PFSK-1 (cell line): ENCODE results near the gene SYNDIG1.

Experiments
- FOXP2 ChIP-seq: optimal IDR thresholded peaks from 2 replicates; pipeline ENCODE3; 2011; ENCODE audit warnings: borderline replicate concordance, control low read depth, inconsistent platforms; ENCODE audit not compliant: insufficient read depth; ENCODE audit errors: extremely low read length, extremely low read depth
- POLR2AphosphoS5 ChIP-seq: IDR thresholded peaks from 2 replicates; pipeline ENCODE4 v1.6.1; 2012; ENCODE audit warnings: low read depth, mild to moderate bottlenecking, control low read depth, low read length, moderate library complexity
- SIN3A ChIP-seq: IDR thresholded peaks from 2 replicates; pipeline ENCODE4 v1.6.1; 2012; ENCODE audit warnings: mild to moderate bottlenecking, low read length, moderate library complexity, borderline replicate concordance; ENCODE audit not compliant: insufficient read depth
- TAF1 ChIP-seq: IDR thresholded peaks from 2 replicates; pipeline ENCODE4 v1.6.1; 2012; ENCODE audit warnings: low read length, control low read depth, borderline replicate concordance; ENCODE audit not compliant: insufficient read depth
- TF ChIP-seq, protein P1 (sequence below), 2 experiments: IDR thresholded peaks; 2 replicates each; pipeline versions ENCODE4 v1.6.1 to v1.8.0; 2011 to 2012; ENCODE audit warnings: low read depth in 2 of 2, low read length in 2 of 2, control low read depth in 1 of 2, inconsistent platforms in 1 of 2, mild to moderate bottlenecking in 1 of 2, moderate library complexity in 1 of 2; ENCODE audit not compliant: insufficient read depth in 1 of 2

The SYNDIG1 gene

DNA sequence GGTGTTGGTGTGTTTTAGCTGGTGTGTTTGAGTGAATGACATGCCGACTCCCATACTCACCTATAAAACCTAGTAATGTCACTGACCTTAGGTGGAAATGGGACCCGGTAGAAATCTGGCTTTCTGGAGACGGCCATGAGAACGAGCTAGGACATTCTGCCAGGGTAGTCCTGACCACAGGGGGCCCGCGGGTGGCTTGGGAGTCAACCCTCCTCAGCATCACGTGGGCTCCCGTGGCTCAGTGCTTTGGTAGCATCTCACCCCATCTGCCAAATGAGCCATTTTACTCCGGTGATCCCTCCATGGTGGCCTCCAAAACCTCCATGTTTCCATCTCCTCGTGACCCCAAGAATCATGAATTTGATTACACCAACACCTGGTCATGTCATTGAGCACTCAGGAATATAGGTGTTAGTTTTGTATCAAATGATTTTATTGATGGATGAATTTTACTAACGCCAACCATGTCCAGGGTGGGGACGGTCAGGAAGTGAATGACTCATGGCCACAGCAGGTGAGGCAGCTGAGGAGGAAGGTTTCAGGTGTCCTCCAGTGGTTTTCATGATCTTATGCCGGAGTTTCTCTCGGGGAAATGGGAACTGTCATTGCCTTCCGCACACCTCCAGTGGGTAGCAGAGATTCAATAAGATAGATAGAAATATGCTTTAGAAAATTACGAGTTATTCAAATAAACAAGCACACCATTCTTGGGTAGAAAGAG, 195.0 kb downstream of the SYNDIG1 start:
- TF ChIP-seq FOXP2 (no peak), POLR2AphosphoS5 (no peak), SIN3A (no peak), TAF1 (no peak)
- TF ChIP-seq, protein P1, sequence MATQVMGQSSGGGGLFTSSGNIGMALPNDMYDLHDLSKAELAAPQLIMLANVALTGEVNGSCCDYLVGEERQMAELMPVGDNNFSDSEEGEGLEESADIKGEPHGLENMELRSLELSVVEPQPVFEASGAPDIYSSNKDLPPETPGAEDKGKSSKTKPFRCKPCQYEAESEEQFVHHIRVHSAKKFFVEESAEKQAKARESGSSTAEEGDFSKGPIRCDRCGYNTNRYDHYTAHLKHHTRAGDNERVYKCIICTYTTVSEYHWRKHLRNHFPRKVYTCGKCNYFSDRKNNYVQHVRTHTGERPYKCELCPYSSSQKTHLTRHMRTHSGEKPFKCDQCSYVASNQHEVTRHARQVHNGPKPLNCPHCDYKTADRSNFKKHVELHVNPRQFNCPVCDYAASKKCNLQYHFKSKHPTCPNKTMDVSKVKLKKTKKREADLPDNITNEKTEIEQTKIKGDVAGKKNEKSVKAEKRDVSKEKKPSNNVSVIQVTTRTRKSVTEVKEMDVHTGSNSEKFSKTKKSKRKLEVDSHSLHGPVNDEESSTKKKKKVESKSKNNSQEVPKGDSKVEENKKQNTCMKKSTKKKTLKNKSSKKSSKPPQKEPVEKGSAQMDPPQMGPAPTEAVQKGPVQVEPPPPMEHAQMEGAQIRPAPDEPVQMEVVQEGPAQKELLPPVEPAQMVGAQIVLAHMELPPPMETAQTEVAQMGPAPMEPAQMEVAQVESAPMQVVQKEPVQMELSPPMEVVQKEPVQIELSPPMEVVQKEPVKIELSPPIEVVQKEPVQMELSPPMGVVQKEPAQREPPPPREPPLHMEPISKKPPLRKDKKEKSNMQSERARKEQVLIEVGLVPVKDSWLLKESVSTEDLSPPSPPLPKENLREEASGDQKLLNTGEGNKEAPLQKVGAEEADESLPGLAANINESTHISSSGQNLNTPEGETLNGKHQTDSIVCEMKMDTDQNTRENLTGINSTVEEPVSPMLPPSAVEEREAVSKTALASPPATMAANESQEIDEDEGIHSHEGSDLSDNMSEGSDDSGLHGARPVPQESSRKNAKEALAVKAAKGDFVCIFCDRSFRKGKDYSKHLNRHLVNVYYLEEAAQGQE (IDR thresholded peaks at IDR 0.05; ENCODE audit: insufficient read depth in 1 of 2, low read depth in 2 of 2, low read length in 2 of 2): no peak

DNA sequence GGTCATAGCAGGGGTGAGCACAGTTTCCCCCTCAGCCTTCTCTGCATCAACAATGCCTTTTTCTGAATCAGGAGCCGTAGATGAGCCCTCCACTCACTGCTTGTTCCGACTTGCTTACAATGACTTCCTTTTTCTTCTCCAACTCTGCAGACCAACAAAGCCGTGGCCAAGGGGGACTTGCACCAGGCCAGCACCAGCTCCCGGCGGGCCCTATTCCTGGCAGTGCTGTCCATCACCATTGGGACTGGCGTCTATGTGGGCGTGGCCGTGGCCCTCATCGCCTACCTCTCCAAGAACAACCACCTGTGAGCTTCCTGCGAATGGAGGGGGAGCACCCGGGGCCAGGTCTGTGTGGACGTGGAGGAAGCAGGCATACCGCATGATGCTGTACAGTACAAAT, 195.8 kb downstream of the SYNDIG1 start:
- TF ChIP-seq POLR2AphosphoS5 (no peak), TAF1 (no peak), FOXP2 (no peak), SIN3A (no peak)
- TF ChIP-seq, protein P1 (IDR thresholded peaks at IDR 0.05; ENCODE audit: insufficient read depth in 1 of 2, low read depth in 2 of 2, low read length in 2 of 2): no peak

DNA sequence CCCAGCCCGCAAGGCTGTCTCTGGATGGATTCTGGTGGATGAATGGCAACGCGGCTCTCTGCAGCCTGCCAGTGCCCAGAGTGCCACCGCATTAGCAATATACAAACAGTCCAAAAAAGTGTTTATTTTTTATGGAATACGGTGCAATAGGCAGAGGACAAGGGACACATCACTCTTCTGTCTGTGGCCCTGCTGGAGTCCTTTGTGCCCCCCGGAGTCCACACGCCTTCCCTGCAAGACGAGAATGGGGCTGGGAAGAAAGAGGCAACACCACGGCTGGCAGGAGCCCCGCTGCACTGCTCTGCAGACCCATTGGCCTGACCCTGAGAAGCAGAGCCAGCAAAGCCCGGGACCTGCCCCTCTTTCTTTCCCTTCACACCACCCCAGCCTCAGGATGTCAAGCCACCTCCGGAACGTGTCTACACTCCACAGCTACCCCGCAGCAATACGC, 196.3 kb downstream of the SYNDIG1 start:
- TF ChIP-seq TAF1 (no peak), POLR2AphosphoS5 (no peak), SIN3A (no peak), FOXP2 (no peak)
- TF ChIP-seq, protein P1 (IDR thresholded peaks at IDR 0.05; ENCODE audit: insufficient read depth in 1 of 2, low read depth in 2 of 2, low read length in 2 of 2): no peak

DNA sequence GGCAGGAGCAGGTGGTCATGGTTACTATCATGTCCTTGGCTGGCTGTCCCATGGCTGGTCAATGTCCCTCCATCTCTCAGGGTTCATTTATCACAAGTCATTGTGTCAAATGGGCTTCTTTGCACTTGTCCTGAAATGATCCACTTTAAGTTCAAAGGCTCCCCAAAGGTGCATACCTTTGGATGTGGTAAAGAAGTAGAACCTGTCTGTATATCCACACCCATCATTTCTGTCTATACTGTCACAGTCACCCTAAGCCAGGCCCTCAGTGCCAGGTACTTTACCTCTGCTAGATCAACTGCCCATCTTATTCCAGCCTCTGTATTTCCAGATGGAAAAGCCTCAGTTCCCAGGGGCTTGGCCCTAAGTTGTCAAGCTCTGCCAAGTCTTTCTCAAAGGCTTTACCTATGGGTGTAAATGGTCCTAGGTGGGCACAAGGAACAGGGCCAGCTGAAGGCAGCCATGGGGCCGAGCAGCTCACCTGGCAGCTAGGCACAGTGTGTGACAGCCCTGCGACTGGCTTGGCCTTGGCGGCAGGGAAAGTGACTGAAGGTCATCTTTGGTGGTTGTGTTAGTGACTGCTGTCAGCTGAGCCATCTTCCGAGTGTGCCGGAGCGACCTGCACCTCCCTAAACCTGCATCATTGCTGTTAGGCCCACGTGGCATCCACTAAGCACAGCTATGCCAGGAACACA, 198.4 kb downstream of the SYNDIG1 start:
- no peak for TF ChIP-seq POLR2AphosphoS5
- TF ChIP-seq SIN3A: no peak
- TF ChIP-seq, protein P1 (IDR thresholded peaks at IDR 0.05; ENCODE audit: insufficient read depth in 1 of 2, low read depth in 2 of 2, low read length in 2 of 2): no peak
- no peak for TF ChIP-seq TAF1

DNA sequence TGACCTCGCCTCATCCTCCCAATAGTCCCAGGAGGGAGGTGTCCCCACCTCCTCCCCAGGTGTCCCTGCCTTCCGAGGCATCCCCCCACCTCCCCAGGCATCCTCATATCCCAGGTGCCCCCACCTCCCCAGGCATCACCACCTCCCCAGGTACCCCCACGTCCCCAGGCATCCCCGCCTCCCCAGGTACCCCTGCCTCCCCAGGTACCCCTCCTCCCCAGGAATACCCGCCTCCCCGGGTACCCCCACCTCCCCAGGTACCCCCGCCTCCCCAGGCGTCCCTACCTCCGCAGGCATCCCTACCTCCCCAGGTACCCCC, 198.9 kb downstream of the SYNDIG1 start:
- no peak for TF ChIP-seq FOXP2
- no peak for TF ChIP-seq TAF1
- TF ChIP-seq, protein P1 (IDR thresholded peaks at IDR 0.05; ENCODE audit: insufficient read depth in 1 of 2, low read depth in 2 of 2, low read length in 2 of 2): no peak
- TF ChIP-seq SIN3A: no peak
- TF ChIP-seq POLR2AphosphoS5: no peak
